Mucosa of descending colon (tissue), 3 donors: Measurements from ENCODE around the gene C6orf89. TPM values are rescaled to one million over a fixed set of nuclear protein-coding genes. Genes with fewer than 3 reads are reported as not detected.
"Not testable (repeated sequence)": the region's sequence is repeated elsewhere in the genome, so short reads cannot be mapped to it uniquely, and the experiment has no call there.

ENCODE experiments used
- ATAC-seq: fragments of 200-7000 bp; cut with Tn5 transposase; one replicate; pipeline ENCODE4 v1.9.1; 2020; ENCODE audit warnings: mild to moderate bottlenecking, moderate library complexity
- DNase-seq, 3 donors: peaks; one replicate each; pipeline ENCODE4 v3.0.0-alpha.2; 2020
- H3K36me3 ChIP-seq: fragments of 200-600 bp; one replicate; pipeline ENCODE4 v1.8.0; 2021; ENCODE audit warnings: low read depth, mild to moderate bottlenecking
- H3K4me1 ChIP-seq: fragments of 200-600 bp; one replicate; pipeline ENCODE4 v1.8.0; 2021; ENCODE audit warnings: low read depth, mild to moderate bottlenecking
- H3K4me3 ChIP-seq: fragments of 200-600 bp; one replicate; pipeline ENCODE4 v1.8.0; 2021; ENCODE audit warnings: mild to moderate bottlenecking
- H3K9me3 ChIP-seq: fragments of 200-600 bp; one replicate; pipeline ENCODE4 v1.8.0; 2021; ENCODE audit warnings: mild to moderate bottlenecking
- intact Hi-C, 2 donors: fragments of 100-400 bp; cut with DNase I in 1 of 2; cut with micrococcal nuclease in 1 of 2; formaldehyde crosslinking; loops; one replicate each; pipeline versions ENCODE4 v1.11.0 to v1.11.1; 2022; cut with DNase I, micrococcal nuclease
- total RNA-seq, 3 donors: library from RNA; stranded (reverse); fragmentation: NEBNext Ultra II Directional in 2 of 3; extraction: Animal tissue kit (Norgen Biotek cat#: 25700) in 2 of 3; gene quantifications; one replicate each; pipeline versions ENCODE4 v1.2.1 to v1.2.4, GENCODE V29; 2021 to 2023
- TF ChIP-seq, protein P1 (sequence below): fragments of 200-600 bp; IDR thresholded peaks from one replicate; pipeline ENCODE4 v1.8.0; 2022; ENCODE audit warnings: antibody characterized with exemption, mild to moderate bottlenecking
- donor health status: DM: no; HTN: no; CAD: no; lungs with moderate emphysema.
- donor health status: DM: no; HTN: no; CAD: no.
- donor health status: DM: no; HTN: yes; CAD: no.

Gene C6orf89
- total RNA-seq, 3 donors from 2014 or later = 53.9 to 66.6 (median 56.0) TPM

- no peaks in the 10 kb centered on the region for H3K36me3 ChIP-seq
- TF ChIP-seq, protein P1, sequence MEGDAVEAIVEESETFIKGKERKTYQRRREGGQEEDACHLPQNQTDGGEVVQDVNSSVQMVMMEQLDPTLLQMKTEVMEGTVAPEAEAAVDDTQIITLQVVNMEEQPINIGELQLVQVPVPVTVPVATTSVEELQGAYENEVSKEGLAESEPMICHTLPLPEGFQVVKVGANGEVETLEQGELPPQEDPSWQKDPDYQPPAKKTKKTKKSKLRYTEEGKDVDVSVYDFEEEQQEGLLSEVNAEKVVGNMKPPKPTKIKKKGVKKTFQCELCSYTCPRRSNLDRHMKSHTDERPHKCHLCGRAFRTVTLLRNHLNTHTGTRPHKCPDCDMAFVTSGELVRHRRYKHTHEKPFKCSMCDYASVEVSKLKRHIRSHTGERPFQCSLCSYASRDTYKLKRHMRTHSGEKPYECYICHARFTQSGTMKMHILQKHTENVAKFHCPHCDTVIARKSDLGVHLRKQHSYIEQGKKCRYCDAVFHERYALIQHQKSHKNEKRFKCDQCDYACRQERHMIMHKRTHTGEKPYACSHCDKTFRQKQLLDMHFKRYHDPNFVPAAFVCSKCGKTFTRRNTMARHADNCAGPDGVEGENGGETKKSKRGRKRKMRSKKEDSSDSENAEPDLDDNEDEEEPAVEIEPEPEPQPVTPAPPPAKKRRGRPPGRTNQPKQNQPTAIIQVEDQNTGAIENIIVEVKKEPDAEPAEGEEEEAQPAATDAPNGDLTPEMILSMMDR = no peak
- H3K4me3 ChIP-seq = no peak overlapping the region
- ATAC-seq (no peak), DNase-seq (no peak)
- H3K4me1 ChIP-seq = no peaks in the 10 kb centered on the region
- H3K9me3 ChIP-seq = no peaks in the 10 kb centered on the region
- intact Hi-C loops = no loop called here
These were observed 60.8 kb downstream of the C6orf89 start for GRCh38 chr6:36946526-36946925.

- Histone ChIP-seq H3K9me3 (no peaks in the 10 kb centered on the region), H3K4me1 (no peaks in the 10 kb centered on the region), H3K4me3 (no peak overlapping the region), H3K36me3 (no peaks in the 10 kb centered on the region)
- TF ChIP-seq, protein P1 = no peak
- ATAC-seq (peak; percentile 16), DNase-seq (no peak)
- intact Hi-C loops = no loop called here
These were observed 62.0 kb downstream of the C6orf89 start for GRCh38 chr6:36947570-36948351.

- H3K4me1 ChIP-seq, H3K36me3 ChIP-seq, intact Hi-C loops, H3K9me3 ChIP-seq, H3K4me3 ChIP-seq, DNase-seq, ATAC-seq: not testable (repeated sequence)
These were observed 63.3 kb downstream of the C6orf89 start for GRCh38 chr6:36949076-36949475.

- Histone ChIP-seq H3K4me1 (no peaks in the 10 kb centered on the region), H3K4me3 (no peak overlapping the region), H3K36me3 (no peaks in the 10 kb centered on the region), H3K9me3 (no peaks in the 10 kb centered on the region)
- ATAC-seq (no peak), DNase-seq (no peak)
- TF ChIP-seq, protein P1 = no peak
- intact Hi-C loops = no loop called here
These were observed 63.9 kb downstream of the C6orf89 start for GRCh38 chr6:36949636-36950035.

DNA sequence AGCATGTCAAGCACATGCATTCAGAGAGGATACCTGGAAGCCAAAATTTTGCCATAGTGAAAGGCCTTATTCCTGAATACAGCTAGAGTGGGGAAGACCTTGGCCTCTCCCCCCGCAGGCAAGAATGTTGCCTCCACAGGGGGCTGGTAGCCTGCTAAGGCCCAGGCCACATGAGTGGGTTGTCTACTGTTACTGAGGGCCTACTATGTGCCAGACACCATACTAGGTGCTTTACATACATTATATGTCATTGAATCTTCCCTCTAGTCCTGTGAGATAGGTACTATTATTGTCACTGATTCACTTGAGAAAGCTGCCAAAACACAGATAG, 68.1 kb downstream of the C6orf89 start:
- Histone ChIP-seq H3K36me3 (no peaks in the 10 kb centered on the region), H3K4me1 (no peaks in the 10 kb centered on the region), H3K4me3 (no peak overlapping the region), H3K9me3 (no peaks in the 10 kb centered on the region)
- intact Hi-C loops = no loop called here
- TF ChIP-seq, protein P1 = no peak
- no peak for DNase-seq
- no peak for ATAC-seq

- ATAC-seq = no peak
- H3K4me1 ChIP-seq = no peaks in the 10 kb centered on the region
- TF ChIP-seq, protein P1 = no peak
- DNase-seq = no peak
- H3K36me3 ChIP-seq = no peaks in the 10 kb centered on the region
- intact Hi-C loops = no loop called here
- no peaks in the 10 kb centered on the region for H3K9me3 ChIP-seq
- no peak within 1 kb of the TSS for H3K4me3 ChIP-seq
These were observed 68.6 kb downstream of the C6orf89 start, which contains the start of gene PI16 for GRCh38 chr6:36954262-36954931. TSS of gene PI16 (plus strand) at chr6:36954738. CDS start at chr6:36954761, 23 bp downstream.
